T-helper 1 cell treated with Interleukin-12 subunit alpha and Interleukin-12 subunit beta and Interleukin-4 antibody, amounts not matched to agents 30 μg/mL and 1 μg/mL, for 36 hours (primary cell): ENCODE data around the gene SLC25A22.

Source experiments
- H3K27ac Mint-ChIP-seq: one replicate; pipeline ENCODE4 v1.8.0; 2021; ENCODE audit warnings: mild to moderate bottlenecking, mixed read lengths
- H3K27me3 Mint-ChIP-seq: one replicate; pipeline ENCODE4 v1.8.0; 2021; ENCODE audit warnings: low read depth, mixed read lengths
- H3K36me3 Mint-ChIP-seq: one replicate; pipeline ENCODE4 v1.8.0; 2021; ENCODE audit warnings: low read depth, mixed read lengths
- H3K4me1 Mint-ChIP-seq: one replicate; pipeline ENCODE4 v1.8.0; 2021; ENCODE audit warnings: low read depth, mixed read lengths
- H3K4me3 Mint-ChIP-seq: one replicate; pipeline ENCODE4 v1.8.0; 2021; ENCODE audit warnings: mild to moderate bottlenecking, moderate library complexity, mixed read lengths
- H3K9me3 Mint-ChIP-seq: one replicate; pipeline ENCODE4 v1.8.0; 2021; ENCODE audit warnings: mixed read lengths

Gene SLC25A22

DNA sequence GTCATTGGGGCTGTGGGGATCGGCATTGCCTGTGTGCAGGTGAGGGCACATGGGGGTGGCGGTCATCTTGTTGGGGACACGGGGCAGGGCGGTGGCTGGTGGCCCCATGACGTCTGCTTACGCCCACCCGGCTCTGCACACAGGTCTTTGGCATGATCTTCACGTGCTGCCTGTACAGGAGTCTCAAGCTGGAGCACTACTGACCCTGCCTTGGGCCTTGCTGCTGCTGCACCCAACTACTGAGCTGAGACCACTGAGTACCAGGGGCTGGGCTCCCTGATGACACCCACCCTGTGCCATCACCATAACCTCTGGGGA is 39.9 kb upstream of the SLC25A22 start:
- peaks cover 3% of the 10 kb centered on the region for H3K36me3 Mint-ChIP-seq
- peaks cover 11% of the 10 kb centered on the region for H3K4me1 Mint-ChIP-seq
- H3K27ac Mint-ChIP-seq: no peak overlapping the region
- no peaks in the 10 kb centered on the region for H3K9me3 Mint-ChIP-seq
- H3K27me3 Mint-ChIP-seq: no peaks in the 10 kb centered on the region
- no peak overlapping the region for H3K4me3 Mint-ChIP-seq

DNA sequence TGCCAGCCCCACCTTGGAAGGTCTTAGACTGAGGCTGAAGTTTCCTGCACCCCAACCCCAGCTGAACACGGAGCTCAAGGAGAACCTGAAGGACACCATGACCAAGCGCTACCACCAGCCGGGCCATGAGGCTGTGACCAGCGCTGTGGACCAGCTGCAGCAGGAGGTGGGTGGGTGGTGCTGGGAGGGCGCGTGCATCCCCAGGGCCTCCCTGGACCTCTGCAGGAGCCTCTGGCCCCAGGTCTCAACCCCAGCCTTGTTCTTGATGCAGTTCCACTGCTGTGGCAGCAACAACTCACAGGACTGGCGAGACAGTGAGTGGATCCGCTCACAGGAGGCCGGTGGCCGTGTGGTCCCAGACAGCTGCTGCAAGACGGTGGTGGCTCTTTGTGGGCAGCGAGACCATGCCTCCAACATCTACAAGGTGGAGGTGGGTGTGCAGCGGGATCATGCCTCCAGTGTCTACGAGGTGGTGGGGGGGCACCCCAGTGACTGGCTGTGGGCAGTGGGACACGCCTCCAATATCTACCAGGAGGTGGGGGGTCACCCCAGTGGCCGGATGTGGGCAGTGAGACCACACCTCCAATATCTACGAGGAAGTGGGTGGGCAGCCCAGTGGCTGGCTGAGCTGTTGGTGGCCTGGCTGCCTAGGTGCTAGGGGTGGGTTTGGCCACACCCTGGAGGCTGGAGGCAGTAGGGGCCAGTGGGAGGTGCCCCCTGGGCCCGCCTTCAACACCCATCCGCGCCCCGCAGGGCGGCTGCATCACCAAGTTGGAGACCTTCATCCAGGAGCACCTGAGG is 39.3 kb upstream of the SLC25A22 start:
- H3K4me1 Mint-ChIP-seq: peaks cover 11% of the 10 kb centered on the region
- H3K36me3 Mint-ChIP-seq: peaks cover 3% of the 10 kb centered on the region
- no peaks in the 10 kb centered on the region for H3K27me3 Mint-ChIP-seq
- H3K4me3 Mint-ChIP-seq: no peak overlapping the region
- no peaks in the 10 kb centered on the region for H3K9me3 Mint-ChIP-seq
- no peak overlapping the region for H3K27ac Mint-ChIP-seq

- Mint-ChIP-seq H3K36me3 (peaks cover 3% of the 10 kb centered on the region), H3K4me3 (no peak overlapping the region), H3K27me3 (peaks cover 7% of the 10 kb centered on the region), H3K9me3 (no peaks in the 10 kb centered on the region), H3K27ac (no peak overlapping the region), H3K4me1 (peaks cover 11% of the 10 kb centered on the region)
Measured at GRCh38 chr11:836700-837099, 38.6 kb upstream of the SLC25A22 start.

DNA sequence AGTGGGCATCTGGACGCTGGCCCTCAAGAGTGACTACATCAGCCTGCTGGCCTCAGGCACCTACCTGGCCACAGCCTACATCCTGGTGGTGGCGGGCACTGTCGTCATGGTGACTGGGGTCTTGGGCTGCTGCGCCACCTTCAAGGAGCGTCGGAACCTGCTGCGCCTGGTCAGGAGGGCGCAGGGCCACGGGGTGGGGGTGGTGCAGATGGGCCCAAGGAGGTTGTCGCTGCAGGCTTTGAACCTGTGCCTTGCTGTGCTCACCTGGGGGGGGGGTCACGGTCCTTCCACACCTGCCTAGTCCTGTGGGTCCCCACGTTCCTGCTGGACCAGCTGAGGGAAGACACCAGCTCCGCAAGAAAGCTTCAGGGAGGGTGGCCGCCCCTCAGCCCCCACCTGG is 38.2 kb upstream of the SLC25A22 start:
- Mint-ChIP-seq H3K27ac (no peak overlapping the region), H3K36me3 (peaks cover 3% of the 10 kb centered on the region), H3K9me3 (no peaks in the 10 kb centered on the region), H3K4me3 (no peak overlapping the region), H3K4me1 (peaks cover 11% of the 10 kb centered on the region), H3K27me3 (peaks cover 11% of the 10 kb centered on the region)

- Mint-ChIP-seq H3K4me1 (peaks cover 2% of the 10 kb centered on the region), H3K27ac (no peak overlapping the region), H3K9me3 (no peaks in the 10 kb centered on the region), H3K36me3 (peaks cover 3% of the 10 kb centered on the region), H3K27me3 (peaks cover 19% of the 10 kb centered on the region), H3K4me3 (no peak overlapping the region)
Measured at GRCh38 chr11:834371-835316, 36.6 kb upstream of the SLC25A22 start.

GRCh38 chr11:833849-834311 is 35.8 kb upstream of the SLC25A22 start:
- Mint-ChIP-seq H3K27me3 (peaks cover 26% of the 10 kb centered on the region), H3K4me3 (peak overlapping the region; percentile 42), H3K27ac (no peak overlapping the region), H3K36me3 (peaks cover 1% of the 10 kb centered on the region), H3K4me1 (peaks cover 2% of the 10 kb centered on the region), H3K9me3 (no peaks in the 10 kb centered on the region)

GRCh38 chr11:833114-833791 is 35.2 kb upstream of the SLC25A22 start:
- Mint-ChIP-seq H3K4me1 (peaks cover 2% of the 10 kb centered on the region), H3K36me3 (peaks cover 1% of the 10 kb centered on the region), H3K9me3 (no peaks in the 10 kb centered on the region), H3K27ac (no peak overlapping the region), H3K27me3 (peaks cover 32% of the 10 kb centered on the region), H3K4me3 (no peak overlapping the region)

DNA sequence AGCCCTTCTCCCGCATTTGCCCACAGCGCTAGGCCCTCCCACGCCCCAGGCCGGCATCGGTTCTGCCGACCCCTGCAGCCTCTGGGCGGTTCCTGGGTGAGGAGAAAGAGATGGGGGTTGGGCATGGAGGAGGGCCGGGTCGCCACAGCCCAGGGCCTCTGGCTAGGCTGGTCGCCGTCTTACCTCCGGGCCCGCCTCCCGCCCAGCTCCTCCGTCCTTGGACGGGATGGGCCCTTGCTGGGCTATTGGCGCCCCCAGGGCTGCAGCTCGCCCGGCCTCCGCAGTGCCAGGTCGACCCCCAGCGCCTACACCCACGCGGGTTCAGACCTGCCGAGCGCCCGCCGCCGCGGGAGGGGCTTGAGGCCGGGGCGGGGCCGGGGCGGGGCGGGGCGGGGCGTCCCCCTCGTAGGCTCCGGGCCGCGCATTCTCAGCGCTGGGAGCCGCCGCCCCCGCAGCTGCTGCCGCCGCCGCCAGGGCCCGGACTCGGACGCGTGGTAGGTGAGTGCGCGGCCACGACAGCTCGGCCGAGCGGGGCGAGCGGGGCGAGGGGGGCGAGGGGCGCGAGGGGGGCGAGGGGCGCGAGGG is 34.5 kb upstream of the SLC25A22 start, which contains the start of gene CD151:
CD151 (plus strand) TSS at position 424 of the 585 bp plus-strand sequence. CDS start 3,118 bp downstream, outside the sequence.
- no peaks in the 10 kb centered on the region for H3K9me3 Mint-ChIP-seq
- H3K4me1 Mint-ChIP-seq: peaks cover 3% of the 10 kb centered on the region
- H3K36me3 Mint-ChIP-seq: peaks cover 1% of the 10 kb centered on the region
- H3K4me3 Mint-ChIP-seq: peak within 1 kb of the TSS; percentile 67
- peaks cover 39% of the 10 kb centered on the region for H3K27me3 Mint-ChIP-seq
- H3K27ac Mint-ChIP-seq: no peak within 1 kb of the TSS

- Mint-ChIP-seq H3K4me1 (peaks cover 4% of the 10 kb centered on the region), H3K36me3 (peaks cover 1% of the 10 kb centered on the region), H3K27me3 (peaks cover 41% of the 10 kb centered on the region), H3K4me3 (peak overlapping the region; percentile 67), H3K9me3 (no peaks in the 10 kb centered on the region), H3K27ac (no peak overlapping the region)
Measured at GRCh38 chr11:831961-832528, 34.0 kb upstream of the SLC25A22 start.

GRCh38 chr11:831118-831864 is 33.2 kb upstream of the SLC25A22 start:
- H3K27me3 Mint-ChIP-seq: peaks cover 41% of the 10 kb centered on the region
- H3K36me3 Mint-ChIP-seq: no peaks in the 10 kb centered on the region
- H3K4me3 Mint-ChIP-seq: peak overlapping the region; percentile 67
- H3K27ac Mint-ChIP-seq: no peak overlapping the region
- H3K9me3 Mint-ChIP-seq: no peaks in the 10 kb centered on the region
- H3K4me1 Mint-ChIP-seq: peaks cover 4% of the 10 kb centered on the region

GRCh38 chr11:830295-831117 is 32.4 kb upstream of the SLC25A22 start:
- H3K9me3 Mint-ChIP-seq: no peaks in the 10 kb centered on the region
- H3K4me1 Mint-ChIP-seq: peaks cover 4% of the 10 kb centered on the region
- H3K4me3 Mint-ChIP-seq: peak overlapping the region; percentile 37
- H3K27me3 Mint-ChIP-seq: peaks cover 41% of the 10 kb centered on the region
- H3K27ac Mint-ChIP-seq: no peak overlapping the region
- H3K36me3 Mint-ChIP-seq: no peaks in the 10 kb centered on the region

DNA sequence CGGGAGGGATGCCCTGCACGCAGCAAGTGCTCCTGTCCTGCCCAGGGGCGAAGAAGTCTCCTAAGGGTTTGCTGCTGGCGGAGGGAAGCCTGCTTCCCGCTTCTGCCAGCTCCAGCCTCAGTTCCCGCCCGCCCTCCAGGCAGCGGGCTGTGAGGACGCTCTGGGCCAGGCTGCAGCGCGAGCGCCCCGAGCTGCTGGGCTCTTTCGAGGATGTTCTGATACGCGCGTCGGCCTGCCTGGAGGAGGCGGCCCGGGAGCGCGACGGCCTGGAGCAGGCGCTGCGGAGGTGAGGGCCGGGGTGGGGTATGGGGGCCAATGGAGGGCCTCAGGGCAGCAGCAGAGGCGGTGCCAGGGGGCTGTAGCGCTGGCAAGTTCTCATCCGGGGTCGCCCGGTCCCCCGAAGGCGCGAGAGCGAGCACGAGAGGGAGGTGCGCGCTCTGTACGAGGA is 31.8 kb upstream of the SLC25A22 start:
- Mint-ChIP-seq H3K27ac (no peak overlapping the region), H3K36me3 (peaks cover 5% of the 10 kb centered on the region), H3K4me1 (peaks cover 4% of the 10 kb centered on the region), H3K4me3 (no peak overlapping the region), H3K27me3 (peaks cover 41% of the 10 kb centered on the region), H3K9me3 (no peaks in the 10 kb centered on the region)
